Measurements from ENCODE around the gene OR2G3. TPM values are rescaled to one million over a fixed set of nuclear protein-coding genes. Genes with fewer than 3 reads are reported as not detected.

Gene OR2G3
- total RNA-seq, 2 experiments from 2014 or later, result not detected

GRCh38 chr1:247638011-247638410 lies 32.6 kb downstream of the OR2G3 start:
- no peak for TF ChIP-seq CTCF (IDR thresholded peaks at IDR 0.05)
- Mint-ChIP-seq H3K4me1 (ENCODE audit: low read depth) (no peaks in the 10 kb centered on the region), H3K36me3 (ENCODE audit: low read depth) (no peaks in the 10 kb centered on the region), H3K27ac (no peak overlapping the region), H3K27me3 (peaks cover 57% of the 10 kb centered on the region), H3K4me3 (no peak overlapping the region), H3K9me3 (no peaks in the 10 kb centered on the region)
- DNase-seq, result no peak
- Histone ChIP-seq H3K27me3 (ENCODE audit: control insufficient read depth in 1 of 2, insufficient read depth in 2 of 2, low read length in 2 of 2) (peaks cover 5 to 9% of the 10 kb centered on the region in 2 experiments), H3K36me3 (ENCODE audit: insufficient read depth, low read length) (no peaks in the 10 kb centered on the region), H3K9me3 (ENCODE audit: control insufficient read depth in 1 of 2, insufficient read depth in 1 of 2, low read length in 2 of 2) (peaks cover 0 to 7% of the 10 kb centered on the region in 2 experiments), H3K4me3 (ENCODE audit: low read length) (no peak overlapping the region), H3K27ac (ENCODE audit: low read depth in 1 of 2, low read length in 2 of 2) (no peak overlapping the region), H3K4me1 (ENCODE audit: insufficient read depth, low read length) (no peaks in the 10 kb centered on the region)
- ChIA-PET POLR2A (no interaction called here), CTCF (no interaction called here)
- intact Hi-C loops (cut with DNase I, micrococcal nuclease), result no loop called here
- ATAC-seq (ENCODE audit: poor library complexity), result no peak

- Mint-ChIP-seq H3K27ac (no peak overlapping the region), H3K9me3 (no peaks in the 10 kb centered on the region), H3K36me3 (ENCODE audit: low read depth) (no peaks in the 10 kb centered on the region), H3K27me3 (peaks cover 63% of the 10 kb centered on the region), H3K4me1 (ENCODE audit: low read depth) (no peaks in the 10 kb centered on the region), H3K4me3 (peak overlapping the region; percentile 56)
- no peak for ATAC-seq (ENCODE audit: poor library complexity)
- Histone ChIP-seq H3K27ac (ENCODE audit: low read depth in 1 of 2, low read length in 2 of 2) (no peak overlapping the region), H3K36me3 (ENCODE audit: insufficient read depth, low read length) (no peaks in the 10 kb centered on the region), H3K27me3 (ENCODE audit: control insufficient read depth in 1 of 2, insufficient read depth in 2 of 2, low read length in 2 of 2) (peaks cover 6 to 9% of the 10 kb centered on the region in 2 experiments), H3K9me3 (ENCODE audit: control insufficient read depth in 1 of 2, insufficient read depth in 1 of 2, low read length in 2 of 2) (peaks cover 0 to 7% of the 10 kb centered on the region in 2 experiments), H3K4me3 (ENCODE audit: low read length) (no peak overlapping the region), H3K4me1 (ENCODE audit: insufficient read depth, low read length) (no peaks in the 10 kb centered on the region)
- ChIA-PET POLR2A (no interaction called here), CTCF (no interaction called here)
- TF ChIP-seq CTCF (IDR thresholded peaks at IDR 0.05), result no peak
- intact Hi-C loops (cut with DNase I, micrococcal nuclease), result no loop called here
- no peak for DNase-seq
Measured at GRCh38 chr1:247638781-247639180, 33.4 kb downstream of the OR2G3 start.

- no peaks in the 10 kb centered on the region for H3K4me1 ChIP-seq (ENCODE audit: insufficient read depth, low read length)
- Mint-ChIP-seq H3K9me3 (no peaks in the 10 kb centered on the region), H3K4me3 (no peak overlapping the region), H3K4me1 (ENCODE audit: low read depth) (no peaks in the 10 kb centered on the region), H3K36me3 (ENCODE audit: low read depth) (no peaks in the 10 kb centered on the region), H3K27me3 (peaks cover 66% of the 10 kb centered on the region), H3K27ac (no peak overlapping the region)
- ATAC-seq (ENCODE audit: poor library complexity) (peak; percentile 80), DNase-seq (peak in 6 of 14 experiments; percentile 7 to 59 (median 41))
- intact Hi-C loops (cut with DNase I, micrococcal nuclease), result no loop called here
- H3K4me3 ChIP-seq (ENCODE audit: low read length), result no peak overlapping the region
- H3K27ac ChIP-seq (ENCODE audit: low read depth in 1 of 2, low read length in 2 of 2), result no peak overlapping the region
- ChIA-PET POLR2A (no interaction called here), CTCF (no interaction called here)
- TF ChIP-seq CTCF (IDR thresholded peaks at IDR 0.05), result no peak
- H3K36me3 ChIP-seq (ENCODE audit: insufficient read depth, low read length), result no peaks in the 10 kb centered on the region
- peaks cover 0 to 7% of the 10 kb centered on the region in 2 experiments for H3K9me3 ChIP-seq (ENCODE audit: control insufficient read depth in 1 of 2, insufficient read depth in 1 of 2, low read length in 2 of 2)
- peaks cover 7 to 9% of the 10 kb centered on the region in 2 experiments for H3K27me3 ChIP-seq (ENCODE audit: control insufficient read depth in 1 of 2, insufficient read depth in 2 of 2, low read length in 2 of 2)
Measured at GRCh38 chr1:247639381-247639981, 34.1 kb downstream of the OR2G3 start.

Data from CD4-positive, alpha-beta T cell (primary cell).